ENCODE measurements around the gene FOXK2. TPM values are rescaled to one million over a fixed set of nuclear protein-coding genes. Genes with fewer than 3 reads are reported as not detected.
"Not testable (repeated sequence)": the region's sequence is repeated elsewhere in the genome, so short reads cannot be mapped to it uniquely, and the experiment has no call there.

FOXK2 gene
- total and polyA plus RNA-seq, 5 donors from 2014 or later, result 2.2 to 55.6 (median 4.2) TPM

GRCh38 chr17:82570277-82570676 is 50.7 kb downstream of the FOXK2 start:
- no peaks in the 10 kb centered on the region for H3K9me3 Mint-ChIP-seq
- no peak overlapping the region for H3K4me3 ChIP-seq (ENCODE audit: low read depth, low read length)
- H3K4me3 Mint-ChIP-seq, result no peak overlapping the region
- H3K27me3 Mint-ChIP-seq, result no peaks in the 10 kb centered on the region
- DNase-seq, result no peak
- H3K4me1 Mint-ChIP-seq, result peaks cover 0 to 8% (median 3%) of the 10 kb centered on the region in 4 donors
- no peaks in the 10 kb centered on the region for H3K9me3 ChIP-seq (ENCODE audit: control insufficient read depth in 2 of 2, low read length in 2 of 2)
- no peak for ATAC-seq (ENCODE audit: low read depth in 2 of 2)
- no peaks in the 10 kb centered on the region for H3K27me3 ChIP-seq (ENCODE audit: control insufficient read depth, insufficient read depth, low read length)
- H3K27ac ChIP-seq (ENCODE audit: insufficient read depth, low read length, poor library complexity, severe bottlenecking), result no peak overlapping the region
- no peaks in the 10 kb centered on the region for H3K4me1 ChIP-seq (ENCODE audit: control insufficient read depth, insufficient read depth, low read length, poor library complexity, severe bottlenecking)
- H3K27ac Mint-ChIP-seq, result no peak overlapping the region
- H3K36me3 ChIP-seq (ENCODE audit: control insufficient read depth, insufficient read depth, low read length), result peaks cover 77% of the 10 kb centered on the region
- H3K36me3 Mint-ChIP-seq, result peaks cover 28% of the 10 kb centered on the region

DNA sequence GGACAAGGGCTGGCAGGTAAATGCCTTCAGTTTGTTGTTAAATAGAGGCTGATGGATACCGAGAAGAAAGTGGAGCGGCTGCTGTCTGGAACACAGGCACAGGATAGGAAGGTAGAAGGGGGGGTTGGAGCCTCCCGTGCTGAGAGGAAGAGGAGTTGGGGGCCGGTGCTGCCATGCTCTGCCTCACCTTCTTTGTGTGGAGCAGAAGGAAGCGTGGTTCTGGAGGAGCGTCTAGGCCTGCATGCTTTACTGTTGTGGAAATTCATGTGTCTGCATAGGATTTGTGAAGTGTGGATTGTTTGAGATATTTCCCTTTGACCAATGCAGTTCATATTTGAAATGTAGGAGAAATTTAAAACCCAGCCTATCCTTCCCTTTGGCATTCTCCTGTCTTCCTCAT is 52.3 kb downstream of the FOXK2 start:
- H3K36me3 ChIP-seq (ENCODE audit: control insufficient read depth, insufficient read depth, low read length), result peaks cover 71% of the 10 kb centered on the region

GRCh38 chr17:82574041-82574440 is 54.5 kb downstream of the FOXK2 start:
- DNase-seq (no peak), ATAC-seq (ENCODE audit: low read depth in 2 of 2) (no peak)
- H3K4me1 ChIP-seq (ENCODE audit: control insufficient read depth, insufficient read depth, low read length, poor library complexity, severe bottlenecking), result no peaks in the 10 kb centered on the region
- Mint-ChIP-seq H3K9me3 (no peaks in the 10 kb centered on the region), H3K27ac (no peak overlapping the region), H3K4me1 (peaks cover 0 to 4% (median 3%) of the 10 kb centered on the region in 4 donors), H3K36me3 (peaks cover 20% of the 10 kb centered on the region), H3K27me3 (no peaks in the 10 kb centered on the region), H3K4me3 (no peak overlapping the region)
- H3K27me3 ChIP-seq (ENCODE audit: control insufficient read depth, insufficient read depth, low read length), result no peaks in the 10 kb centered on the region
- no peaks in the 10 kb centered on the region for H3K9me3 ChIP-seq (ENCODE audit: control insufficient read depth in 2 of 2, low read length in 2 of 2)
- no peak overlapping the region for H3K27ac ChIP-seq (ENCODE audit: insufficient read depth, low read length, poor library complexity, severe bottlenecking)
- no peak overlapping the region for H3K4me3 ChIP-seq (ENCODE audit: low read depth, low read length)
- H3K36me3 ChIP-seq (ENCODE audit: control insufficient read depth, insufficient read depth, low read length), result peaks cover 61% of the 10 kb centered on the region

More for the DNA sequence above, 52.3 kb downstream of the FOXK2 start:
- no peaks in the 10 kb centered on the region for H3K9me3 Mint-ChIP-seq
- H3K4me3 ChIP-seq (ENCODE audit: low read depth, low read length), result no peak overlapping the region
- H3K27ac ChIP-seq (ENCODE audit: insufficient read depth, low read length, poor library complexity, severe bottlenecking), result no peak overlapping the region
- H3K27me3 ChIP-seq (ENCODE audit: control insufficient read depth, insufficient read depth, low read length), result no peaks in the 10 kb centered on the region
- H3K4me1 Mint-ChIP-seq, result peaks cover 0 to 8% (median 3%) of the 10 kb centered on the region in 4 donors
- H3K27me3 Mint-ChIP-seq, result no peaks in the 10 kb centered on the region
- peak overlapping the region in 1 of 3 donors; percentile 20 for H3K27ac Mint-ChIP-seq
- H3K4me3 Mint-ChIP-seq, result no peak overlapping the region
- no peaks in the 10 kb centered on the region for H3K9me3 ChIP-seq (ENCODE audit: control insufficient read depth in 2 of 2, low read length in 2 of 2)
- H3K4me1 ChIP-seq (ENCODE audit: control insufficient read depth, insufficient read depth, low read length, poor library complexity, severe bottlenecking), result no peaks in the 10 kb centered on the region
- H3K36me3 Mint-ChIP-seq, result peaks cover 29% of the 10 kb centered on the region
- no peak for DNase-seq
- no peak for ATAC-seq (ENCODE audit: low read depth in 2 of 2)

DNA sequence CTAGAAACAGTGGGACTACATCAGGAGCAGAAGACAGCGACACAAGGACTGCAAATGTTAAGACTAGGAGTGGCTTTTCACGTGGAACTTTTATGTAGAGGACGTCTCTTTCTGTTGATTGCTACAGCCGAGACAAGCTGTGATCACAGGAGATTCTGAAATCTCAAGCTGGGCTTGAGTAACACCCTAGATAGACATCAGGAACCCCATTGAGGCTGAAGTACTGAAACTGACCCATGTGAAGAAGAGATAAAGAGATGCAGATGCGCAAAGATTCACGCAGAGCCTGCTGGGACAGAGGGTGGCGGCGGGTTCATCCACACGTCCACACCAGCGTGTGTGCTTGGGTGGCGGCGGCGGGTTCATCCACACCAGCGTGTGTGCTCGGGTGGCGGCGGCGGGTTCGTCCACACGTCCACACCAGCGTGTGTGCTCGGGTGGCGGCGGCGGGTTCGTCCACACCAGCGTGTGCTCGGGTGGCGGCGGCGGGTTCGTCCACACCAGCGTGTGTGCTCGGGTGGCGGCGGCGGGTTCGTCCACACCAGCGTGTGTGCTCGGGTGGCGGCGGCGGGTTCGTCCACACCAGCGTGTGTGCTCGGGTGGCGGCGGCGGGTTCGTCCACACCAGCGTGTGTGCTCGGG is 56.2 kb downstream of the FOXK2 start:
- peaks cover 16% of the 10 kb centered on the region for H3K36me3 Mint-ChIP-seq

GRCh38 chr17:82577300-82577699 is 57.8 kb downstream of the FOXK2 start:
- ATAC-seq (ENCODE audit: low read depth in 2 of 2), result no peak
- Mint-ChIP-seq H3K4me3 (no peak overlapping the region), H3K36me3 (peaks cover 8% of the 10 kb centered on the region), H3K27me3 (no peaks in the 10 kb centered on the region), H3K9me3 (no peaks in the 10 kb centered on the region), H3K4me1 (peaks cover 0 to 2% (median 0%) of the 10 kb centered on the region in 4 donors), H3K27ac (no peak overlapping the region)
- no peak for DNase-seq
- H3K27ac ChIP-seq (ENCODE audit: insufficient read depth, low read length, poor library complexity, severe bottlenecking), result no peak overlapping the region
- H3K4me3 ChIP-seq (ENCODE audit: low read depth, low read length), result no peak overlapping the region
- no peaks in the 10 kb centered on the region for H3K9me3 ChIP-seq (ENCODE audit: control insufficient read depth in 2 of 2, low read length in 2 of 2)
- H3K4me1 ChIP-seq (ENCODE audit: control insufficient read depth, insufficient read depth, low read length, poor library complexity, severe bottlenecking), result no peaks in the 10 kb centered on the region
- peaks cover 45% of the 10 kb centered on the region for H3K36me3 ChIP-seq (ENCODE audit: control insufficient read depth, insufficient read depth, low read length)
- H3K27me3 ChIP-seq (ENCODE audit: control insufficient read depth, insufficient read depth, low read length), result no peaks in the 10 kb centered on the region

More for the DNA sequence above, 56.2 kb downstream of the FOXK2 start:
- not testable (repeated sequence) for H3K27me3 ChIP-seq (ENCODE audit: control insufficient read depth, insufficient read depth, low read length); H3K4me1 ChIP-seq (ENCODE audit: control insufficient read depth, insufficient read depth, low read length, poor library complexity, severe bottlenecking); H3K9me3 ChIP-seq (ENCODE audit: control insufficient read depth in 2 of 2, low read length in 2 of 2); DNase-seq; ATAC-seq (ENCODE audit: low read depth in 2 of 2); H3K27ac ChIP-seq (ENCODE audit: insufficient read depth, low read length, poor library complexity, severe bottlenecking); H3K4me3 Mint-ChIP-seq; H3K4me3 ChIP-seq (ENCODE audit: low read depth, low read length); H3K9me3 Mint-ChIP-seq; H3K4me1 Mint-ChIP-seq; H3K27me3 Mint-ChIP-seq
- peaks cover 55% of the 10 kb centered on the region for H3K36me3 ChIP-seq (ENCODE audit: control insufficient read depth, insufficient read depth, low read length)
- peak overlapping the region in 1 of 3 donors; percentile 82 for H3K27ac Mint-ChIP-seq

DNA sequence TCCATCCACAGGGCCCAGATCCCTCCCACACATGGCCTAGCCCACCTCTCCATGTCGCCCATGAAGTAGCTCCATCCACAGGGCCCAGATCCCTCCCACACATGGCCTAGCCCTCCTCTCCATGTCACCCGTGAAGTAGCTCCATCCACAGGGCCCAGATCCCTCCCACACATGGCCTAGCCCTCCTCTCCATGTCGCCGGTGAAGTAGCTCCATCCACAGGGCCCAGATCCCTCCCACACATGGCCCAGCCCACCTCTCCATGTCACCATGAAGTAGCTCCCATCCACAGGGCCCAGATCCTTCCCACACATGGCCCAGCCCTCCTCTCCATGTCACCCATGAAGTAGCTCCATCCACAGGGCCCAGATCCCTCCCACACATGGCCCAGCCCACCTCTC is 60.4 kb downstream of the FOXK2 start:
- DNase-seq; H3K27ac ChIP-seq (ENCODE audit: insufficient read depth, low read length, poor library complexity, severe bottlenecking); H3K9me3 Mint-ChIP-seq; H3K4me3 ChIP-seq (ENCODE audit: low read depth, low read length); H3K4me1 Mint-ChIP-seq; H3K27me3 Mint-ChIP-seq; H3K36me3 Mint-ChIP-seq; H3K4me3 Mint-ChIP-seq; H3K9me3 ChIP-seq (ENCODE audit: control insufficient read depth in 2 of 2, low read length in 2 of 2); H3K4me1 ChIP-seq (ENCODE audit: control insufficient read depth, insufficient read depth, low read length, poor library complexity, severe bottlenecking); ATAC-seq (ENCODE audit: low read depth in 2 of 2); H3K27ac Mint-ChIP-seq; H3K27me3 ChIP-seq (ENCODE audit: control insufficient read depth, insufficient read depth, low read length): not testable (repeated sequence)
- peaks cover 35% of the 10 kb centered on the region for H3K36me3 ChIP-seq (ENCODE audit: control insufficient read depth, insufficient read depth, low read length)

GRCh38 chr17:82582213-82582612 is 62.7 kb downstream of the FOXK2 start:
- peaks cover 6 to 10% (median 7%) of the 10 kb centered on the region in 4 donors for H3K4me1 Mint-ChIP-seq

DNA sequence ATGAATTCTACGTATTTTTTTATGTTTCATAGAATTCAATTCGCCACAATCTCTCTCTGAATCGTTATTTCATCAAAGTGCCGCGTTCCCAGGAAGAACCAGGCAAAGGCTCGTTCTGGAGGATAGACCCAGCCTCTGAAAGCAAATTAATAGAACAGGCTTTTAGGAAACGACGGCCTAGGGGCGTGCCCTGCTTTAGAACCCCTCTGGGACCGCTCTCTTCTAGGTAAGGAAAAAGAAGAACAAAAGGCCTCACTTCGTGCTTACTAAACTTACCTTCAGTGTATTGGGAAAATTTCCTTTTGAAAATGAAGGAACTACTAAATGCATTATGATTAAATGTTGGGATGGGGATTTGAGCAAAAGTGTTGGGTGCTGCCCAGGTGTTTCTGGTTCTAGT is 63.2 kb downstream of the FOXK2 start:
- Mint-ChIP-seq H3K9me3 (peaks cover 0 to 1% (median 0%) of the 10 kb centered on the region in 7 donors), H3K4me3 (no peak overlapping the region), H3K36me3 (peaks cover 10% of the 10 kb centered on the region), H3K27ac (peak overlapping the region in 1 of 3 donors; percentile 56), H3K27me3 (no peaks in the 10 kb centered on the region), H3K4me1 (peaks cover 6 to 10% (median 7%) of the 10 kb centered on the region in 4 donors)
- Histone ChIP-seq H3K36me3 (ENCODE audit: control insufficient read depth, insufficient read depth, low read length) (peaks cover 36% of the 10 kb centered on the region), H3K4me1 (ENCODE audit: control insufficient read depth, insufficient read depth, low read length, poor library complexity, severe bottlenecking) (no peaks in the 10 kb centered on the region), H3K4me3 (ENCODE audit: low read depth, low read length) (no peak overlapping the region), H3K9me3 (ENCODE audit: control insufficient read depth in 2 of 2, low read length in 2 of 2) (no peaks in the 10 kb centered on the region), H3K27ac (ENCODE audit: insufficient read depth, low read length, poor library complexity, severe bottlenecking) (no peak overlapping the region), H3K27me3 (ENCODE audit: control insufficient read depth, insufficient read depth, low read length) (no peaks in the 10 kb centered on the region)
- ATAC-seq (ENCODE audit: low read depth in 2 of 2) (no peak), DNase-seq (no peak)

More at GRCh38 chr17:82582213-82582612, 62.7 kb downstream of the FOXK2 start:
- peak overlapping the region in 1 of 3 donors; percentile 56 for H3K27ac Mint-ChIP-seq
- Histone ChIP-seq H3K4me1 (ENCODE audit: control insufficient read depth, insufficient read depth, low read length, poor library complexity, severe bottlenecking) (no peaks in the 10 kb centered on the region), H3K27ac (ENCODE audit: insufficient read depth, low read length, poor library complexity, severe bottlenecking) (no peak overlapping the region), H3K9me3 (ENCODE audit: control insufficient read depth in 2 of 2, low read length in 2 of 2) (no peaks in the 10 kb centered on the region), H3K36me3 (ENCODE audit: control insufficient read depth, insufficient read depth, low read length) (peaks cover 31% of the 10 kb centered on the region), H3K4me3 (ENCODE audit: low read depth, low read length) (no peak overlapping the region), H3K27me3 (ENCODE audit: control insufficient read depth, insufficient read depth, low read length) (no peaks in the 10 kb centered on the region)
- DNase-seq (no peak), ATAC-seq (ENCODE audit: low read depth in 2 of 2) (no peak)
- peaks cover 5% of the 10 kb centered on the region for H3K36me3 Mint-ChIP-seq
- H3K4me3 Mint-ChIP-seq, result no peak overlapping the region
- no peaks in the 10 kb centered on the region for H3K27me3 Mint-ChIP-seq
- H3K9me3 Mint-ChIP-seq, result peaks cover 0 to 1% (median 0%) of the 10 kb centered on the region in 7 donors

Data from CD4-positive, CD25-positive, alpha-beta regulatory T cell (primary cell).